Subcutaneous abdominal adipose tissue (tissue), 5 donors: Measurements from ENCODE around the gene NOBOX.

Experiments used
- H3K27ac ChIP-seq: one replicate; pipeline ENCODE4 v1.7.0; 2013; ENCODE audit warnings: low read depth, mild to moderate bottlenecking, inconsistent platforms, low read length, moderate library complexity
- H3K27me3 ChIP-seq, 5 donors: one replicate each; pipeline ENCODE4 v1.7.0; 2013; ENCODE audit warnings: low read length in 5 of 5, inconsistent platforms in 1 of 5; ENCODE audit not compliant: control insufficient read depth in 5 of 5, insufficient read depth in 4 of 5
- H3K36me3 ChIP-seq, 5 donors: one replicate each; pipeline ENCODE4 v1.7.0; 2013; ENCODE audit warnings: low read length in 5 of 5; ENCODE audit not compliant: control insufficient read depth in 5 of 5, insufficient read depth in 5 of 5
- H3K4me1 ChIP-seq, 5 donors: one replicate each; pipeline ENCODE4 v1.7.0; 2013; ENCODE audit warnings: low read length in 5 of 5, mild to moderate bottlenecking in 3 of 5, moderate library complexity in 1 of 5; ENCODE audit not compliant: control insufficient read depth in 5 of 5, insufficient read depth in 5 of 5
- H3K4me3 ChIP-seq, 5 donors: one replicate each; pipeline ENCODE4 v1.7.0; 2013; ENCODE audit warnings: low read length in 5 of 5, low read depth in 1 of 5
- H3K9ac ChIP-seq, 5 donors: one replicate each; pipeline ENCODE4 v1.7.0; 2013; ENCODE audit warnings: low read length in 5 of 5, mild to moderate bottlenecking in 4 of 5, moderate library complexity in 3 of 5
- H3K9me3 ChIP-seq, 5 donors: one replicate each; pipeline ENCODE4 v1.7.0; 2013; ENCODE audit warnings: low read length in 5 of 5; ENCODE audit not compliant: control insufficient read depth in 5 of 5
- donor health status: healthy.
- donor health status: healthy.
- donor health status: healthy.
- donor health status: healthy.
- donor health status: healthy.

NOBOX gene

GRCh38 chr7:144398911-144399310, 4.6 kb downstream of the NOBOX start:
- H3K4me1 ChIP-seq = no peaks in the 10 kb centered on the region
- no peak overlapping the region for H3K4me3 ChIP-seq
- H3K9ac ChIP-seq = no peak overlapping the region
- H3K9me3 ChIP-seq = no peaks in the 10 kb centered on the region
- H3K27ac ChIP-seq = no peak overlapping the region
- H3K27me3 ChIP-seq = peaks cover 0 to 3% (median 0%) of the 10 kb centered on the region in 5 donors
- H3K36me3 ChIP-seq = no peaks in the 10 kb centered on the region

- H3K4me1 ChIP-seq = no peaks in the 10 kb centered on the region
- no peak overlapping the region for H3K9ac ChIP-seq
- no peaks in the 10 kb centered on the region for H3K36me3 ChIP-seq
- no peak overlapping the region for H3K27ac ChIP-seq
- no peaks in the 10 kb centered on the region for H3K9me3 ChIP-seq
- no peak overlapping the region for H3K4me3 ChIP-seq
- peaks cover 0 to 3% (median 0%) of the 10 kb centered on the region in 5 donors for H3K27me3 ChIP-seq
Observed at GRCh38 chr7:144398291-144398690, 5.2 kb downstream of the NOBOX start.

DNA sequence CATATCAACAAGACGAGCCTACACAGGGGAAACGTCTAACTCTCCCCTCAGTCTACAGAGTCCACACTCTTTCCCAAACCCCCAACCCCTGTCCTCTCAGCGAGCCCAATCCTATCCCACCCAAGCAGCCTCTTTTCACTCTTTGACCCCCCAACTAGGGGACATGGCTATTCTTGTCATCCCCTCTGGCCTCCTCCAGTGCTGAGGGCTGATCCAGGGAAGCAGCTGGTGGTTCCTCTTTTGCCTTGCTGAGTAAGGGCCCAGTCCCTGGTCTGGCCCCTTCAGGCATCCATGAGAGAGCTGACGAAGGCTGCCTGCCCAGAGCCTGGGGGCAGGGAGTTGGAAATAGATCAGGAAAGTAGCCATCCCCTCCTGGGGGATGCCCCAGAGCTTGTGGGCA, 6.4 kb downstream of the NOBOX start:
- peaks cover 0 to 2% (median 1%) of the 10 kb centered on the region in 5 donors for H3K4me1 ChIP-seq
- no peaks in the 10 kb centered on the region for H3K36me3 ChIP-seq
- H3K9me3 ChIP-seq = no peaks in the 10 kb centered on the region
- no peak overlapping the region for H3K27ac ChIP-seq
- no peak overlapping the region for H3K9ac ChIP-seq
- H3K27me3 ChIP-seq = peaks cover 0 to 3% (median 0%) of the 10 kb centered on the region in 5 donors
- no peak overlapping the region for H3K4me3 ChIP-seq

DNA sequence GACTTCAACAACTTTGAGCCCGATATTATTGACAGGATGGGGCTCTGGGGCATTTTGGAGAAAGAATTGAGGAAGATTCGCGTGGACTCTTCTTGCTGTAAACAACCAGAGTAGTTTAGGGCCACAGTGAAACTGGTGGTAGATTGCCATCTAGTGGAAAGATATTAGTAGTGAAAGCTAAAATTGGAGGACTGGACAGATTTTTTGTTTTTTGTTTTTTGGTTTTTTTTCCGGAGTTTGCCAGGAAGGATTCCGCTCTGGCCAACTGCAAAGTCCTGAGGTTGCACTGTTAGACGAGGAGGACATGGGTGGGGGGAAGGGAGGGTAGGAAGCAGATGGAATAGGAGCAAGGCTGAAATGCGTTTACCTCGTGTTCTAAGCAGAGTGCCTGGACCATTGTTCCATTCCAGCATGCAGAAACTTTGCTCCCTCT, 11.7 kb downstream of the NOBOX start:
- Histone ChIP-seq H3K36me3 (no peaks in the 10 kb centered on the region), H3K27me3 (no peaks in the 10 kb centered on the region), H3K9me3 (no peaks in the 10 kb centered on the region), H3K4me1 (peaks cover 1 to 22% (median 19%) of the 10 kb centered on the region in 5 donors), H3K9ac (peak overlapping the region in 1 of 5 donors; percentile 49), H3K4me3 (peak overlapping the region in 4 of 5 donors; percentile 32 to 36 (median 34)), H3K27ac (no peak overlapping the region)

- Histone ChIP-seq H3K27me3 (no peaks in the 10 kb centered on the region), H3K36me3 (no peaks in the 10 kb centered on the region), H3K9ac (no peak overlapping the region), H3K4me3 (no peak overlapping the region), H3K9me3 (no peaks in the 10 kb centered on the region), H3K27ac (no peak overlapping the region), H3K4me1 (peaks cover 1 to 22% (median 19%) of the 10 kb centered on the region in 5 donors)
Observed at GRCh38 chr7:144391014-144391413, 12.5 kb downstream of the NOBOX start.

DNA sequence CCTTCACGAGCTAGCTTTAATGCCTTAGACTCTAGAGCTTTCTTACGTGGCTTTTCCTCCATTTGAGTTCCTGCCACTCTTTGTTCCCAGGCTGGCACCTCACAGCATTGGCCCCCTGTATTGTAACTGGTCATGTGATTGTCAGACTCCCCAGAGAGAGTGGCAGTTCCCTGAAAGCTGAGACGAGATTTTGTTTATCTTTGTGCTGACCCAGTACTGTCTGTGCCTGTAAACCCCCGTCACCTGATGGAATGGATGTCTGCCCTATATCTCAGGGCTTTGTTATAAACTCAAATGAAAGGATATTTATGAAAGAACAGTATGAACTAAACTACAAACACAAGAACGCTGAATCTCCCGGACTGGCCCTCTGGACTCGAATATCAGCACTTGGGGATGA, 13.0 kb downstream of the NOBOX start:
- Histone ChIP-seq H3K27me3 (no peaks in the 10 kb centered on the region), H3K36me3 (no peaks in the 10 kb centered on the region), H3K9ac (no peak overlapping the region), H3K27ac (no peak overlapping the region), H3K4me3 (no peak overlapping the region), H3K4me1 (peaks cover 1 to 22% (median 19%) of the 10 kb centered on the region in 5 donors), H3K9me3 (no peaks in the 10 kb centered on the region)

DNA sequence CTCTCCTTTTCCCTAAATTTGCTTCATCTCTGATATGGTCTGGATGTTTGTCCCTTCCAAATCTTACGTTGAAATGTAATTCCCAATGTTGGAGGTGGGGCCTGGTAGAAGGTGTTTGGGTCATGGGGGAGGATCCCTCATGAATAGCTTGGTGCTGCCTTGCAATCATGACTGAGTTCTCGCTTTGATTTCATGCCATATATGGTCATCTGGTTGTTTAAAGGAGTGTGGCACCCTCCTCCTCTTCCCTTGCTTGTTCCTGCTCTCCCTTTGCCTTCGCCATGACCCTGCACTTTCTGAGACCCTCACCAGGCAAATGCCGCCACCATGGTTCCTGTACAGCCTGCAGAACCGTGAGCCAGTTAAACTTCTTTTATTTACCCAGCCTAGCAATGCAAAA, 14.5 kb downstream of the NOBOX start:
- no peak overlapping the region for H3K4me3 ChIP-seq

GRCh38 chr7:144386741-144387140, 16.8 kb downstream of the NOBOX start:
- Histone ChIP-seq H3K9ac (no peak overlapping the region), H3K36me3 (no peaks in the 10 kb centered on the region)

More for the DNA sequence above, 14.5 kb downstream of the NOBOX start:
- H3K4me1 ChIP-seq = peaks cover 1 to 22% (median 19%) of the 10 kb centered on the region in 5 donors
- no peaks in the 10 kb centered on the region for H3K27me3 ChIP-seq
- H3K9me3 ChIP-seq = no peaks in the 10 kb centered on the region
- no peak overlapping the region for H3K27ac ChIP-seq
- no peak overlapping the region for H3K9ac ChIP-seq
- H3K36me3 ChIP-seq = no peaks in the 10 kb centered on the region

DNA sequence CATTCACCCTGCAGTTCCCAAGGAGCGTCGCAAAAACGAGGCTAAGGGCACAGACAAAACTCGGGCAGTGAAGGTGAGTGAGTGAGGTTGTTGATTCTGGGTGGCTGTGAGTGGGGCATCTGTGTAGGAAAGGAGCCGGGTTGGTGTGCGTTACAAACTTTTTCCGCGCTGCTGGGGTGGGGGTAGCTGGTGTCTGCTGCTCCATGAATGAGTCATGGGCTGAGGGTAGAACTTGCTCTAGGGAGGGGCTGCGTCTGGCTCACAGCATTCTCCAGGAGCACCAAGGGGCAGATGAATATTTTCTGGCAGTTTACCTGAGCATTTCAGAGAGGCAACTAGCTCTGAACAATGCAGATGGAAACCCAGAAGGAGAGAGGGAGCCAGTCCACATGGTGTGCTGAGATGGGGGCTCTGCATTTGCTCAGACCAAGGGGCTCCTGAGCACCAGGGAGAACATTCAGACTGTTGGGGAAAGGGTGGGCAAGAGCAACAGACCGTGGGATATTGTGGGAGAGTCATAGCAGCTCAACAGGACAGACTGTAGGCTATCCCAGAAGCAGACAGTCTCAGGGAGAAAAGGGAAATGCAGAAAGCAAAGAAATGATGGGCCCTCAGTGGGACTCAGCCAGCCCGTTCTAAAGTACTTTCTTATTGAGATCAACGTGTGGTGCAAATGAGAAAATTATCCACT, 18.8 kb downstream of the NOBOX start:
- Histone ChIP-seq H3K27ac (no peak overlapping the region), H3K4me3 (no peak overlapping the region), H3K27me3 (no peaks in the 10 kb centered on the region), H3K36me3 (peaks cover 0 to 6% (median 4%) of the 10 kb centered on the region in 5 donors), H3K4me1 (no peaks in the 10 kb centered on the region), H3K9ac (no peak overlapping the region), H3K9me3 (no peaks in the 10 kb centered on the region)

More at GRCh38 chr7:144386741-144387140, 16.8 kb downstream of the NOBOX start:
- H3K4me3 ChIP-seq = no peak overlapping the region
- no peaks in the 10 kb centered on the region for H3K27me3 ChIP-seq
- H3K9me3 ChIP-seq = no peaks in the 10 kb centered on the region
- H3K4me1 ChIP-seq = peaks cover 1 to 17% (median 14%) of the 10 kb centered on the region in 5 donors
- no peak overlapping the region for H3K27ac ChIP-seq

GRCh38 chr7:144384071-144384470, 19.4 kb downstream of the NOBOX start:
- H3K36me3 ChIP-seq = peaks cover 0 to 10% (median 8%) of the 10 kb centered on the region in 5 donors
- H3K4me3 ChIP-seq = no peak overlapping the region
- H3K9me3 ChIP-seq = no peaks in the 10 kb centered on the region
- H3K27me3 ChIP-seq = no peaks in the 10 kb centered on the region
- no peaks in the 10 kb centered on the region for H3K4me1 ChIP-seq
- H3K27ac ChIP-seq = no peak overlapping the region
- no peak overlapping the region for H3K9ac ChIP-seq
